ENCODE data around the gene MEIKIN.

The MEIKIN gene

DNA sequence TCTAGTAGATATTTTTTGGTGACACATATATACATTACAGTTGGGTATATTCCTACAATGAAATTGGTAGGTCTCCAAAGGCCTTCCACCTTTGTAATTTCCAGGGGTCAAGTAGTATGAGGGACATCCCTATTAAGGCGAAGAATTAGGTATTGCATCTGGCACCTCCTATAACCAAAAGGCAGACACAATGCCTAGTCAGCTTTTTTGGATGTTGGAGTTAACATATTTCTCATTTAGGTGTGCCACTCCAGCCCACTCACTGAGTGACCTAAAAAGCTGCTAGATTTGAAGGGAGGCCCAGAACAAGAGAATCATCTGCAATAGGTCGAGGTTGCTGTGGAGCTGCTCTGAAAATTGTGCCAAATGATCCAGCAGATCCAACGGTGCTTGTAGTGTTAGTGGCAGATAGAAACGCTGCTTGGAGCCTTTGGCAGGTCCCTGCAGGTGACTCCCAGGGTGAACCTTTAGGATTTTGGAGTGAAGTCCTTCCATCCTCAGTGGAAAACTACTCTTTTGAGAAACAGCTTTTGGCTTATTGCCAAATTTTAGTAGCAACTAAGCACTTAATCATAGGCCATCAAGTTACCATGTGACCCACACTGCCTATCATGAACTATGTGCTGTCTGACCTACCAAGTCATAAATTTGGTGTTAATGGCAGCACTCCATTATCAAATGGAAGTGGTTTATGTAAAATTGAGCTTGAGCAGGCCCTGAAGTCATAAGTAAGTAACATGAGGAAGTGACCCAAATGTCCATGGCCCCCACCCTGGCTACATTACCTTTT, 132.9 kb downstream of the MEIKIN start:
- FAIRE-seq (no peak), DNase-seq (ENCODE audit: insufficient read length, low spot score) (no peak)
- TF ChIP-seq, protein P1, sequence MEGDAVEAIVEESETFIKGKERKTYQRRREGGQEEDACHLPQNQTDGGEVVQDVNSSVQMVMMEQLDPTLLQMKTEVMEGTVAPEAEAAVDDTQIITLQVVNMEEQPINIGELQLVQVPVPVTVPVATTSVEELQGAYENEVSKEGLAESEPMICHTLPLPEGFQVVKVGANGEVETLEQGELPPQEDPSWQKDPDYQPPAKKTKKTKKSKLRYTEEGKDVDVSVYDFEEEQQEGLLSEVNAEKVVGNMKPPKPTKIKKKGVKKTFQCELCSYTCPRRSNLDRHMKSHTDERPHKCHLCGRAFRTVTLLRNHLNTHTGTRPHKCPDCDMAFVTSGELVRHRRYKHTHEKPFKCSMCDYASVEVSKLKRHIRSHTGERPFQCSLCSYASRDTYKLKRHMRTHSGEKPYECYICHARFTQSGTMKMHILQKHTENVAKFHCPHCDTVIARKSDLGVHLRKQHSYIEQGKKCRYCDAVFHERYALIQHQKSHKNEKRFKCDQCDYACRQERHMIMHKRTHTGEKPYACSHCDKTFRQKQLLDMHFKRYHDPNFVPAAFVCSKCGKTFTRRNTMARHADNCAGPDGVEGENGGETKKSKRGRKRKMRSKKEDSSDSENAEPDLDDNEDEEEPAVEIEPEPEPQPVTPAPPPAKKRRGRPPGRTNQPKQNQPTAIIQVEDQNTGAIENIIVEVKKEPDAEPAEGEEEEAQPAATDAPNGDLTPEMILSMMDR (IDR thresholded peaks at IDR 0.05; ENCODE audit: insufficient read depth, missing control alignments), result no peak

DNA sequence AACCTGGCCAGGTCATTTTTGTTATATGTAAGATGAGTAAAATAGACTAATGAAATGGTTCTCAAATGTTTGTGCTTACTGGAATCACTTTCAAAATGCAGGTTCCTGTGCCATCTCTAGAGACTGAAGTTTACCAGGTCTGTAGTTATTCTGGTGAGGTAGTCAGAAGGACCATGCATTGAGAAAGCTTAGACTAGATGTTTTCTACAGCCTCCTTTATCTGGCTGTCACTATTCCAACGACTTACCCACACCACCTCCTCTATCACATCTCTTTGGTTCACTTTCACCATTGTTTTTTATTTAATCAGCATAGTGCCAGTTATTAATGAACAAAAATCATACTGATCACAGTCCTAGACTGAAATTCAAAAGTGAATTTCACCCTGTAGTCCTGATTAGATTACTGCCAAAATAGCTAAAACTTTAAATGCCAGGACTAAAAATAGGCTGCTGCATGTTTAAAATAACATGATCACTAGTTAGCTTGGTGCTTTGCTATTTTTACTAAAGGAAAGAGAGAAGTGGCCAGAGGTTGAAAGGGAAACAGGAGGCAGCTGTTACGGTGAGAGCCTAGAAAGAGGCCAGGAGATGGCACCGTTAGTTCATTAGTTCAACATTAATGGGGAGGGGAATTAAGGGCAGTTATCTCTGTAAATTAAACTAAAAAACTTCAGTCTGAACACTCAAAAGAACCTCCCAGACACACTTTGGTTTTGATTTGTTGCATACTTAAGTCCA, 134.8 kb downstream of the MEIKIN start:
- DNase-seq (ENCODE audit: insufficient read length, low spot score), result no peak
- FAIRE-seq, result no peak
- TF ChIP-seq, protein P1 (IDR thresholded peaks at IDR 0.05; ENCODE audit: insufficient read depth, missing control alignments), result peak; percentile 13

DNA sequence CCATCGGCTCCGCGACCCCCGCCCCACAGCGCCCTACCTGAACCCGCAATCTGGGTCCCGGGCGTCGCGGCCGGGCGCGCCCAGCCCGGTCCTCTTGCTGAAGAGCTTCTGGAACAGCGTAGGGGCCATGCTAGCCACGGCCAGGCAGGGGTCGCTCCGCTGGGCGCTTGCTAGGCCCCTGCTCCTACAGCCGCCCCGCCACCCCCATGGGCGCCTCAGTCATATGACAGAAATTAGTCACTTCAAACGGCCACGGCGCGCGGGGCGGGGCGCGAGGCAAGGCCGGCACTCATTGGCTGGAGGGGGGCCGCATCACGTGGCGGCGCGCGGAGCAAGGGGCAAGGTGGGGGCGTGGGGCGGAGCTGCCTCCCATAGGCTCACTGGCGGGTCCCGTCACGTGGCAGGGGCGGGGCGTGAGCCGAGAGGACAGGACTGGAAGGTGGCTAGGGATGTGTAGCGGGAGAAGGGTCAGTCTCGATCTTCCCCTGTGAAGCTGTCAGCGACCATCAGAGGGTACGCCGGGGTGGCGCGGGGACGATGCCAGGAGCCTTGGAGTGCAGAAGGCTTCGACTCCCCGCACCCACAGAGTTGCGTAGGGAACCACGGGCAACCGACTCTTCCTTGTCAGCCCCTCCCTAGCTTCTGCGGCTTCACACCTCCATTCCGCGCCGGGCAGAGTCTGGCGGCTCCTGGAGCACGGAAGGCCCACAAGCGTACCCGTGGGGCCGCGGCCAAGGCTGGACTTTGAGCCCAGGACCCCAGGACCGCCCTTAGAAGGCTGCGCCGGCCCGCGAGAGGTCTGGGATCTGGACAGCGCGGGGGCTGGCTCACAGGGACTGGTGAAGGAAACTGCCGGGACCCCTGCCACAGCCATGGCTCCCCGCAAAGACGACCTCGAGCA, 148.4 kb downstream of the MEIKIN start, which contains the start of gene FNIP1:
TSS of gene FNIP1 (minus strand) at position 225 of the 901 bp plus-strand sequence. CDS start at position 129, 96 bp downstream.
- DNase-seq (ENCODE audit: insufficient read length, low spot score), result peak; percentile 97
- TF ChIP-seq, protein P1 (IDR thresholded peaks at IDR 0.05; ENCODE audit: insufficient read depth, missing control alignments), result no peak
- no peak for FAIRE-seq

DNA sequence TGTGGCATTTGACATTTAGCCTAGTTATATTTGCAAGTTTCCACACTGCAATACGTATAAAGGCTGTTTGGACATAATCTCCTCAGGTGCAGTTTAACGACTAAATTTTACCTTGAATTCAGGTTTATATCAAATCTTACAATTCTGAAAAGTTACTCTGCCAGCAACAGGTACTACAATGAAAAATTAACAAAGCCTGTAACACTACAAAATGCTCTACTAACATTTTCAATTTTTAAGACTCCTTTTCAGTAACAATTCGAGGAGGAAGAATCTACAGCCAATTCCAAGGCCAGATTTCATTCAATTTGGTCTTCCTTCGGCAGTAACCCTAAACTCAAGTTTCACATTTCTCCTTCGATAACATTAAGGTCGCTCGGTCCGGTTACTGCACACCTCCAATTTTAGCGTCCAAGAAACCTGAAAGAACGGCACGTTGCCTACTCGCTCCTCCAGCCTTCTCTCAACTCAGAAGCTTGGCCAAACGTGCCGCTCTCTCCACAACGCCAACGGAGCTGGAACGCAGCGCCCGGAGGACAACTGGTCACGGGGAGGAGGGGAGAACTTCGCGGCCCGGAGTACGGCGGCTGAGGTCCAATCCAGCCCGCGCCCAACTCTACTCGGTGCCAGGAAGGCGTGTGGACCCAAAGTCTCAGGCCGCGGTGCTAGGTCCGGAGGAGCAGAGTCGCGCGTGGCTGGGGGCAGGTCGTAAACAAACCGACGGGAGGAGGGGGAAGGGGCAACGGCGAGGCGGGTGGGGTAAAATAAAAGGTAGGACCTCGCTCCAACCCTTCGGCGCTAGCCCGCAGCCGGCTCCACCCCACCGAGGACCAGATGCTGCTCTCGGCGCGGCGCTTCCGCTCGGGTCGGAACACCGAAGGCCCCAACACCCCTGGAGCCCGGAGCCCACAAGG, 149.3 kb downstream of the MEIKIN start:
- DNase-seq (ENCODE audit: insufficient read length, low spot score) (no peak), FAIRE-seq (no peak)
- TF ChIP-seq, protein P1 (IDR thresholded peaks at IDR 0.05; ENCODE audit: insufficient read depth, missing control alignments), result no peak

DNA sequence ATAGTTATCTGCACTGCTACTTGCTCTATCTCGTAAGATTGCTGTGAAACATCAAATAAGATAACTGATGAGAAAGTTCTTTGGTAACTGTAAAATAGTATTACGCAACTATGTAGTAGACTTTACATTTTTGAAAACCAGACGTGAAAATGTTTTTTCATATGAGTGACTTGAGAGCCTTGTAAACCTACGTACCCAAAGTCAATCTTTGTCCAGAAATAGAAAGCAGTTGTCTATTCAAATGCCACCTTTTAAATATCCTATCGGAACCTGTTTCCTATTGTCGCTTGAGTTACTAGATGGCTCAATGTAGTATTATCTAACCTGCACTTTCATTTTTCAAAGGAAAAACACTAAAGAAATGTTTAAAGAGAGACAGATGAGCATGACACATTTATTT, 150.2 kb downstream of the MEIKIN start:
- FAIRE-seq (no peak), DNase-seq (ENCODE audit: insufficient read length, low spot score) (no peak)
- TF ChIP-seq, protein P1 (IDR thresholded peaks at IDR 0.05; ENCODE audit: insufficient read depth, missing control alignments), result no peak

DNA sequence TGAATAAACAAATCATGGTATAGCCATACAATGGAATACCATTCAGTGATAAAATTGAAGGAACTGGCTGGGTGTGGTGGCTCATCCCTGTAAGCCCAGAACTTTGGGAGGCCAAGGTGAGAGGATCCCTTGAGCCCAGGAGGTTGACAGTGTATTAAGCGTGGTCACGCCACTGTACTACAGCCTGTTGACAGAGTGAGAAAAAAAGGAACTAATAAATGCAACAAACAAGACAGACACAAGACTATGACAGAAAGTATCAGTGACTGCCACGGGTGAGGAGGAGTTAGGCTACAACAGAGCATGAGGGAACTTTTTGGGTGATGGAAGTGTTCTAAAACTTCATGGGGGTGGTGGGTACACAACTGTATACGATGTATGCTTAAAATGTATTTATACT, 150.9 kb downstream of the MEIKIN start:
- TF ChIP-seq, protein P1 (IDR thresholded peaks at IDR 0.05; ENCODE audit: insufficient read depth, missing control alignments), result no peak
- FAIRE-seq (no peak), DNase-seq (ENCODE audit: insufficient read length, low spot score) (no peak)
